PC-3 (cell line): Measurements from ENCODE around the gene PRR15. TPM values are rescaled to one million over a fixed set of nuclear protein-coding genes. Genes with fewer than 3 reads are reported as not detected.

Experiments used
- ATAC-seq: fragments of 200-7000 bp; cut with Tn5 transposase; 2 replicates; pipeline ENCODE4 v1.9.1; 2020; ENCODE audit warnings: mild to moderate bottlenecking, moderate library complexity
- BruUV-seq: library from RNA; stranded (reverse); fragments of 400-500 nt; replicated peaks from 2 replicates; lab custom pipeline; 2021; lab: Mats Ljungman, UMichigan
- CTCF ChIA-PET: fragments of 300-600 bp; sonication (Branson Sonifier 250); formaldehyde crosslinking; loops from one replicate; lab custom pipeline; 2022; ENCODE audit warnings: antibody characterized with exemption; lab: Charles Lee
- POLR2A ChIA-PET: fragments of 300-600 bp; sonication (Branson Sonifier 250); formaldehyde crosslinking; loops from one replicate; lab custom pipeline; 2022; ENCODE audit warnings: antibody characterized with exemption; ENCODE audit not compliant: unreplicated experiment; lab: Charles Lee
- DNase-seq: peaks from one replicate; pipeline ENCODE4 v3.0.0-alpha.2; 2015
- H2AFZ ChIP-seq: fragments of 300-600 bp; sonication (generic); 2 replicates; pipeline ENCODE4 v1.6.0; 2016; ENCODE audit warnings: antibody characterized with exemption, low read length
- H3F3A ChIP-seq: fragments of 300-600 bp; sonication (generic); one replicate; pipeline ENCODE4 v1.6.0; 2017; ENCODE audit warnings: antibody characterized with exemption, low read length, control low read depth, mild to moderate bottlenecking; ENCODE audit not compliant: unreplicated experiment
- H3K27ac ChIP-seq: fragments of 300-600 bp; sonication (generic); 2 replicates; pipeline ENCODE4 v1.5.1; 2016; ENCODE audit warnings: mild to moderate bottlenecking, low read length
- H3K27me3 ChIP-seq: fragments of 300-600 bp; sonication (generic); 2 replicates; pipeline ENCODE4 v1.6.1; 2016; ENCODE audit warnings: low read length, mixed read lengths
- H3K36me3 ChIP-seq: fragments of 300-600 bp; sonication (generic); 2 replicates; pipeline ENCODE4 v1.6.1; 2016; ENCODE audit warnings: low read depth, mixed run types, low read length, mixed read lengths
- H3K4me1 ChIP-seq: fragments of 300-600 bp; sonication (generic); 2 replicates; pipeline ENCODE4 v1.5.1; 2016; ENCODE audit warnings: low read length; ENCODE audit not compliant: insufficient read depth
- H3K4me2 ChIP-seq: fragments of 300-600 bp; sonication (generic); 2 replicates; pipeline ENCODE4 v1.6.0; 2016; ENCODE audit warnings: low read length
- H3K4me3 ChIP-seq: fragments of 300-600 bp; sonication (generic); 2 replicates; pipeline ENCODE4 v1.5.1; 2016; ENCODE audit warnings: mild to moderate bottlenecking, low read length, mixed read lengths
- H3K79me2 ChIP-seq: fragments of 300-600 bp; sonication (generic); 2 replicates; pipeline ENCODE4 v1.6.1; 2017; ENCODE audit warnings: low read length, mixed read lengths
- H3K9ac ChIP-seq: fragments of 300-600 bp; sonication (generic); 2 replicates; pipeline ENCODE4 v1.6.0; 2016; ENCODE audit warnings: mild to moderate bottlenecking, low read length
- H3K9me2 ChIP-seq: fragments of 300-600 bp; sonication (generic); replicated peaks from 2 replicates; pipeline ENCODE4 v1.6.1; 2016; ENCODE audit warnings: mixed run types, low read length, mixed read lengths
- H3K9me3 ChIP-seq: fragments of 300-600 bp; sonication (generic); 2 replicates; pipeline ENCODE4 v1.6.1; 2016; ENCODE audit warnings: low read length, mixed read lengths
- H4K20me1 ChIP-seq: fragments of 300-600 bp; sonication (generic); 2 replicates; pipeline ENCODE4 v1.6.1; 2016; ENCODE audit warnings: low read length, mixed read lengths
- EZH2 ChIP-seq: fragments of 300-600 bp; sonication (generic); IDR thresholded peaks from one replicate; pipeline ENCODE4 v1.6.1; 2017; ENCODE audit warnings: antibody characterized with exemption, mild to moderate bottlenecking, low read length; ENCODE audit not compliant: unreplicated experiment
- EZH2phosphoT487 ChIP-seq: fragments of 300-600 bp; sonication (generic); IDR thresholded peaks from 2 replicates; pipeline ENCODE4 v1.6.1; 2018; ENCODE audit warnings: mild to moderate bottlenecking, antibody characterized with exemption, low read length, borderline replicate concordance
- intact Hi-C: fragments of 100-400 bp; cut with micrococcal nuclease; formaldehyde crosslinking; loops from 2 replicates; pipeline ENCODE4 v1.9.0; 2023
- total RNA-seq: library from RNA; depleted of rRNA; stranded (reverse); fragments of >200 nt; gene quantifications from 2 replicates; pipeline ENCODE4 v1.2.3, GENCODE V29; 2014
- TF ChIP-seq, protein P1 (sequence below): fragments of 300-600 bp; sonication (generic); conservative IDR thresholded peaks from 2 replicates; pipeline ENCODE4 v1.5.1; 2017; ENCODE audit warnings: antibody characterized with exemption, low read depth, mild to moderate bottlenecking, low read length

The PRR15 gene
- total RNA-seq, 1 experiment from 2014 or later, result 23.4 TPM

DNA sequence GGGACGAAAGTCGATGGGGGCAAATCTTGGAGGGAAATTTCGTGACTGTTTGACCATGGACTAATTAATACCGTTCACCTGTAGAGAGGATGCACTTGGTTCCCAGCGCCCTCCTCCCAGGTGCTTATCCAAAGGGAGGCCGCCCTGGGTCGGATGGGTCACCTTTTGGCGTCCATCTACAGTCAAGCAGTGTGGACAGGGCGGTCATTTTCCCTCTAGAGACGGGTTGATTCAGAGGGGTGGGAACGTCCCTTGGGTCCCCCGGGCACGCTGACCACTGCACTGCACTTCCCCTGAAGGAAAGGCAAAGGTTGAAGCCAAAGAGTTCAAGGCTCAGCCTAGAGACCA lies 2.0 kb downstream of the PRR15 start:
- H3K9me3 ChIP-seq, result no peaks in the 10 kb centered on the region
- ATAC-seq (no peak), DNase-seq (no peak)
- H3K79me2 ChIP-seq, result peaks cover 17% of the 10 kb centered on the region
- H3K4me1 ChIP-seq, result peaks cover 26% of the 10 kb centered on the region
- no peaks in the 10 kb centered on the region for H3K9me2 ChIP-seq
- H3F3A ChIP-seq, result no peaks in the 10 kb centered on the region
- H3K27me3 ChIP-seq, result no peaks in the 10 kb centered on the region
- CTCF ChIA-PET, result interaction anchor here (0.6 to 0.7 kb wide), 2 partner anchors 381 to 874 kb away, joined by 5 to 6 read pairs; no protein-coding TSS in a partner anchor
- H3K27ac ChIP-seq, result no peak overlapping the region
- H4K20me1 ChIP-seq, result no peaks in the 10 kb centered on the region
- TF ChIP-seq EZH2, result no peak
- no peak for TF ChIP-seq EZH2phosphoT487
- TF ChIP-seq, protein P1, sequence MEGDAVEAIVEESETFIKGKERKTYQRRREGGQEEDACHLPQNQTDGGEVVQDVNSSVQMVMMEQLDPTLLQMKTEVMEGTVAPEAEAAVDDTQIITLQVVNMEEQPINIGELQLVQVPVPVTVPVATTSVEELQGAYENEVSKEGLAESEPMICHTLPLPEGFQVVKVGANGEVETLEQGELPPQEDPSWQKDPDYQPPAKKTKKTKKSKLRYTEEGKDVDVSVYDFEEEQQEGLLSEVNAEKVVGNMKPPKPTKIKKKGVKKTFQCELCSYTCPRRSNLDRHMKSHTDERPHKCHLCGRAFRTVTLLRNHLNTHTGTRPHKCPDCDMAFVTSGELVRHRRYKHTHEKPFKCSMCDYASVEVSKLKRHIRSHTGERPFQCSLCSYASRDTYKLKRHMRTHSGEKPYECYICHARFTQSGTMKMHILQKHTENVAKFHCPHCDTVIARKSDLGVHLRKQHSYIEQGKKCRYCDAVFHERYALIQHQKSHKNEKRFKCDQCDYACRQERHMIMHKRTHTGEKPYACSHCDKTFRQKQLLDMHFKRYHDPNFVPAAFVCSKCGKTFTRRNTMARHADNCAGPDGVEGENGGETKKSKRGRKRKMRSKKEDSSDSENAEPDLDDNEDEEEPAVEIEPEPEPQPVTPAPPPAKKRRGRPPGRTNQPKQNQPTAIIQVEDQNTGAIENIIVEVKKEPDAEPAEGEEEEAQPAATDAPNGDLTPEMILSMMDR, result no peak
- H2AFZ ChIP-seq, result no peak overlapping the region
- intact Hi-C loops, result loop anchor here (10.0 kb wide), 3 partner anchors 159 to 451 kb away; no protein-coding TSS in a partner anchor
- H3K4me2 ChIP-seq, result peak overlapping the region; percentile 99
- H3K4me3 ChIP-seq, result peak overlapping the region; percentile 83
- no peaks in the 10 kb centered on the region for H3K36me3 ChIP-seq
- POLR2A ChIA-PET, result no interaction called here
- no peak overlapping the region for H3K9ac ChIP-seq
- no TSS peak for BruUV-seq

DNA sequence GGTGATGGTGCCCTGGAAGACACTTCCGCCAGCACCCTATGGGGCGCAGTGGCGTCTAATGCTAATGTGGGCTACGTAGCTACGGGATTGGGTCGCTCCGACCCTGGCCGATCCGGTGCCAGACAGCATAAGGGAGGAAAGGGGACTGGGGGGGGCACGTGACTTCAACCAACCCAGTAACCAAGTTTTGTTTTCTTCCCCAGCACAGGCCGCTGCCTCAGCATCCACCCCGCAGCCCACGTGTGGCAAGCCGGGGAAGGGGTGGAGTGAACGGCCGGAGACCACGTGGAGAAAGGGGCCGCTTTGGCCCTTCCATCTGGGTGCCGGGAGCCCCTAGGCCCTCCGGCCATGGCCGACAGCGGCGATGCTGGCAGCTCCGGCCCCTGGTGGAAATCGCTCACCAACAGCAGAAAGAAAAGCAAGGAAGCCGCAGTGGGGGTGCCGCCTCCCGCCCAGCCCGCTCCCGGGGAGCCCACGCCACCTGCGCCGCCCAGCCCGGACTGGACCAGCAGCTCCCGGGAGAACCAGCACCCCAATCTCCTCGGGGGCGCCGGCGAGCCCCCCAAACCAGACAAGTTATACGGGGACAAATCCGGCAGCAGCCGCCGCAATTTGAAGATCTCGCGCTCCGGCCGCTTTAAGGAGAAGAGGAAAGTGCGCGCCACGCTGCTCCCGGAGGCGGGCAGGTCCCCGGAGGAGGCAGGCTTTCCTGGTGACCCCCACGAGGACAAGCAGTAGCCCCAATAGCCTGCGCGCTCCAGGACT lies 2.5 kb downstream of the PRR15 start:
- Histone ChIP-seq H2AFZ (no peak overlapping the region), H3K79me2 (peaks cover 17% of the 10 kb centered on the region), H3K9me3 (no peaks in the 10 kb centered on the region), H3K9ac (no peak overlapping the region), H3K9me2 (no peaks in the 10 kb centered on the region), H3K4me2 (peak overlapping the region; percentile 99), H3K36me3 (no peaks in the 10 kb centered on the region), H3K4me1 (peaks cover 26% of the 10 kb centered on the region), H4K20me1 (no peaks in the 10 kb centered on the region), H3K27ac (no peak overlapping the region), H3K27me3 (no peaks in the 10 kb centered on the region), H3F3A (no peaks in the 10 kb centered on the region), H3K4me3 (peak overlapping the region; percentile 83; the same call in 1 of the 2 replicates)
- BruUV-seq, result no TSS peak
- ChIA-PET CTCF (interaction anchor here (0.6 to 0.7 kb wide), 2 partner anchors 381 to 874 kb away, joined by 5 to 6 read pairs; no protein-coding TSS in a partner anchor), POLR2A (no interaction called here)
- TF ChIP-seq EZH2phosphoT487 (no peak), EZH2 (no peak)
- TF ChIP-seq, protein P1, result no peak
- ATAC-seq (no peak), DNase-seq (no peak)
- intact Hi-C loops, result loop anchor here (10.0 kb wide), 3 partner anchors 159 to 451 kb away; no protein-coding TSS in a partner anchor

- H3K4me3 ChIP-seq, result no peak overlapping the region
- peaks cover 26% of the 10 kb centered on the region for H3K4me1 ChIP-seq
- TF ChIP-seq, protein P1, result no peak
- no peak for TF ChIP-seq EZH2phosphoT487
- no peak for TF ChIP-seq EZH2
- CTCF ChIA-PET, result no interaction called here
- H3K79me2 ChIP-seq, result peaks cover 17% of the 10 kb centered on the region
- no peaks in the 10 kb centered on the region for H3K9me2 ChIP-seq
- H3K4me2 ChIP-seq, result no peak overlapping the region
- DNase-seq (no peak), ATAC-seq (no peak)
- H3K36me3 ChIP-seq, result no peaks in the 10 kb centered on the region
- POLR2A ChIA-PET, result no interaction called here
- H3K9me3 ChIP-seq, result no peaks in the 10 kb centered on the region
- no peaks in the 10 kb centered on the region for H3K27me3 ChIP-seq
- H3K9ac ChIP-seq, result no peak overlapping the region
- BruUV-seq, result no TSS peak
- H4K20me1 ChIP-seq, result no peaks in the 10 kb centered on the region
- intact Hi-C loops, result loop anchor here (10.0 kb wide), 3 partner anchors 158 to 452 kb away; no protein-coding TSS in a partner anchor
- H3F3A ChIP-seq, result no peaks in the 10 kb centered on the region
- no peak overlapping the region for H3K27ac ChIP-seq
- no peak overlapping the region for H2AFZ ChIP-seq
Measured at GRCh38 chr7:29567174-29567573, 3.5 kb downstream of the PRR15 start.
